ENCODE data around the gene RFT1.

DNA sequence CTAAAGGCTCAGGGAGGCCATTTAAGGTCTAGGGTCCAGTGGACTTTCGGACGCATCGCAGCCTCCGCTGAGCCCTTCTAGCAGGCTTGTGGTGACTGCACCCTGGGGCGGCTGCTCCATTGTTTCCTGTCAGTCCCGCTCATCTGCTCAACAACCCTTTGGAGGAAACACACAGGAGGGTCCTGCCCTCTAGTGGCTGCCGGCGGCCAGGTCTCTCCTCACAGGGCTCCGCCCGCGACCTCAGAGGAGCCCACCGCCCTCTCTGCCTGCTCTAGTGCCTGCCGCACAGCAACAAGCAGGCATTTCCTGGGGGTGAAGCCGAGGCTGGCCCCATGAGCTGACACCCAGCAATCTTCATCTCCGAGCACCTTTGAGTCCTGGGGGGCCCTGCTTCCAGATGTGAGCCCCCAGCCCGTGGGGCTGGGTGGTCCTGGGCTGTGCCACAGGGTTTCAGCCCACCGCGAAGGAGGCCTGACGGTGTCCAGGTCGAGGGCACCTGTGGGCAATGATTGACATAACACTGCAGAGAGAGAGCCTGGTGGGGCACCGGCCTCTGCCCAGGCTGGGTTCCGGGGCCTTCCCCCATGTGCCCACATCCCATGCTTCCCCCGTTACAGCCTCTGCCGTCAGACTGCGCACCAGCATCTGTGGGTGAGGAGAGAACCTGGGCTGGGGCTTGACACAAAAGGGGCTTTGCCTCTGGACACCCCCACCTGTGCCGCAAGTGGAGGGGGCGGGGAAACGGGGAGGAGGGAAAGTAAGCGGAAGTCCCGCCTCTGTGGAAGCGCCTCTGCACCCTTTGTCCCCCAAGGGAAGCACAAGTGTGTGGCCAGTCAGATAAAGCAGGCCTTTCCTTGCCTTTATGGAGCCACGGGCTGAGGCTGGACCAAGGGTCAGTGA, 57.3 kb downstream of the RFT1 start:
- TF ChIP-seq, protein P1, sequence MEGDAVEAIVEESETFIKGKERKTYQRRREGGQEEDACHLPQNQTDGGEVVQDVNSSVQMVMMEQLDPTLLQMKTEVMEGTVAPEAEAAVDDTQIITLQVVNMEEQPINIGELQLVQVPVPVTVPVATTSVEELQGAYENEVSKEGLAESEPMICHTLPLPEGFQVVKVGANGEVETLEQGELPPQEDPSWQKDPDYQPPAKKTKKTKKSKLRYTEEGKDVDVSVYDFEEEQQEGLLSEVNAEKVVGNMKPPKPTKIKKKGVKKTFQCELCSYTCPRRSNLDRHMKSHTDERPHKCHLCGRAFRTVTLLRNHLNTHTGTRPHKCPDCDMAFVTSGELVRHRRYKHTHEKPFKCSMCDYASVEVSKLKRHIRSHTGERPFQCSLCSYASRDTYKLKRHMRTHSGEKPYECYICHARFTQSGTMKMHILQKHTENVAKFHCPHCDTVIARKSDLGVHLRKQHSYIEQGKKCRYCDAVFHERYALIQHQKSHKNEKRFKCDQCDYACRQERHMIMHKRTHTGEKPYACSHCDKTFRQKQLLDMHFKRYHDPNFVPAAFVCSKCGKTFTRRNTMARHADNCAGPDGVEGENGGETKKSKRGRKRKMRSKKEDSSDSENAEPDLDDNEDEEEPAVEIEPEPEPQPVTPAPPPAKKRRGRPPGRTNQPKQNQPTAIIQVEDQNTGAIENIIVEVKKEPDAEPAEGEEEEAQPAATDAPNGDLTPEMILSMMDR (IDR thresholded peaks at IDR 0.05), result peak; percentile 91 to 98 (median 94)
- TF ChIP-seq POLR2A (IDR thresholded peaks at IDR 0.05; ENCODE audit: low read depth), result no peak

All from esophagus muscularis mucosa (tissue), 3 donors.